Mucosa of rectum (tissue), 2 donors: Measurements from ENCODE around the gene BTBD16.

ENCODE experiments used
- H3K27ac ChIP-seq, 2 donors: one replicate each; pipeline ENCODE4 v1.7.0; 2013; ENCODE audit warnings: inconsistent platforms in 2 of 2, low read depth in 2 of 2, low read length in 2 of 2
- H3K27me3 ChIP-seq, 2 donors: one replicate each; pipeline ENCODE4 v1.7.0; 2013; ENCODE audit warnings: low read length in 2 of 2; ENCODE audit not compliant: control insufficient read depth in 2 of 2, insufficient read depth in 2 of 2
- H3K36me3 ChIP-seq, 2 donors: one replicate each; pipeline ENCODE4 v1.7.0; 2013; ENCODE audit warnings: low read length in 2 of 2; ENCODE audit not compliant: control insufficient read depth in 2 of 2, insufficient read depth in 2 of 2
- H3K4me1 ChIP-seq, 2 donors: one replicate each; pipeline ENCODE4 v1.7.0; 2013; ENCODE audit warnings: low read length in 2 of 2, mild to moderate bottlenecking in 1 of 2; ENCODE audit not compliant: control insufficient read depth in 2 of 2, insufficient read depth in 2 of 2
- H3K4me3 ChIP-seq, 2 donors: one replicate each; pipeline ENCODE4 v1.7.0; 2013; ENCODE audit warnings: low read length in 2 of 2
- H3K9ac ChIP-seq, 2 donors: one replicate each; pipeline ENCODE4 v1.7.0; 2013; ENCODE audit warnings: low read length in 2 of 2, low read depth in 1 of 2, mild to moderate bottlenecking in 1 of 2
- H3K9me3 ChIP-seq, 2 donors: one replicate each; pipeline ENCODE4 v1.7.0; 2013; ENCODE audit warnings: low read length in 2 of 2; ENCODE audit not compliant: control insufficient read depth in 2 of 2
- donor health status: healthy.
- donor health status: Normal muscosa, but diverticular disease.

The BTBD16 gene

GRCh38 chr10:122269059-122269687 is 1.9 kb upstream of the BTBD16 start:
- H3K9me3 ChIP-seq: no peaks in the 10 kb centered on the region
- peaks cover 0 to 5% of the 10 kb centered on the region in 2 donors for H3K36me3 ChIP-seq
- no peak overlapping the region for H3K4me3 ChIP-seq
- peaks cover 0 to 9% of the 10 kb centered on the region in 2 donors for H3K4me1 ChIP-seq
- no peak overlapping the region for H3K27ac ChIP-seq
- H3K27me3 ChIP-seq: no peaks in the 10 kb centered on the region
- no peak overlapping the region for H3K9ac ChIP-seq

GRCh38 chr10:122273966-122274545 is 3.0 kb downstream of the BTBD16 start:
- Histone ChIP-seq H3K27ac (no peak overlapping the region), H3K9me3 (no peaks in the 10 kb centered on the region), H3K4me3 (no peak overlapping the region), H3K4me1 (no peaks in the 10 kb centered on the region), H3K27me3 (no peaks in the 10 kb centered on the region), H3K9ac (no peak overlapping the region), H3K36me3 (peaks cover 0 to 5% of the 10 kb centered on the region in 2 donors)

GRCh38 chr10:122276611-122277208 is 5.6 kb downstream of the BTBD16 start:
- Histone ChIP-seq H3K27me3 (no peaks in the 10 kb centered on the region), H3K9me3 (no peaks in the 10 kb centered on the region), H3K4me3 (no peak overlapping the region), H3K4me1 (no peaks in the 10 kb centered on the region), H3K27ac (no peak overlapping the region), H3K36me3 (no peaks in the 10 kb centered on the region), H3K9ac (no peak overlapping the region)

GRCh38 chr10:122277526-122278136 is 6.5 kb downstream of the BTBD16 start:
- H3K27ac ChIP-seq: no peak overlapping the region
- H3K9me3 ChIP-seq: no peaks in the 10 kb centered on the region
- H3K4me3 ChIP-seq: no peak overlapping the region

GRCh38 chr10:122279725-122280141 is 8.6 kb downstream of the BTBD16 start:
- H3K9me3 ChIP-seq: no peaks in the 10 kb centered on the region
- H3K36me3 ChIP-seq: no peaks in the 10 kb centered on the region
- H3K9ac ChIP-seq: no peak overlapping the region
- no peaks in the 10 kb centered on the region for H3K4me1 ChIP-seq
- no peak overlapping the region for H3K4me3 ChIP-seq
- no peak overlapping the region for H3K27ac ChIP-seq
- H3K27me3 ChIP-seq: no peaks in the 10 kb centered on the region

More at GRCh38 chr10:122277526-122278136, 6.5 kb downstream of the BTBD16 start:
- Histone ChIP-seq H3K9ac (no peak overlapping the region), H3K27me3 (no peaks in the 10 kb centered on the region), H3K4me1 (no peaks in the 10 kb centered on the region), H3K36me3 (no peaks in the 10 kb centered on the region)

- H3K4me3 ChIP-seq: no peak overlapping the region
- H3K36me3 ChIP-seq: no peaks in the 10 kb centered on the region
- no peak overlapping the region for H3K9ac ChIP-seq
- no peaks in the 10 kb centered on the region for H3K4me1 ChIP-seq
- no peaks in the 10 kb centered on the region for H3K27me3 ChIP-seq
- no peak overlapping the region for H3K27ac ChIP-seq
- H3K9me3 ChIP-seq: no peaks in the 10 kb centered on the region
Observed at GRCh38 chr10:122280156-122280555, 9.1 kb downstream of the BTBD16 start.

GRCh38 chr10:122281018-122281626 is 10.0 kb downstream of the BTBD16 start:
- no peaks in the 10 kb centered on the region for H3K9me3 ChIP-seq
- no peaks in the 10 kb centered on the region for H3K27me3 ChIP-seq
- no peak overlapping the region for H3K4me3 ChIP-seq
- no peaks in the 10 kb centered on the region for H3K36me3 ChIP-seq
- no peaks in the 10 kb centered on the region for H3K4me1 ChIP-seq
- H3K27ac ChIP-seq: no peak overlapping the region
- no peak overlapping the region for H3K9ac ChIP-seq

- H3K4me1 ChIP-seq: no peaks in the 10 kb centered on the region
- no peak overlapping the region for H3K9ac ChIP-seq
- no peak overlapping the region for H3K4me3 ChIP-seq
- H3K9me3 ChIP-seq: no peaks in the 10 kb centered on the region
- no peaks in the 10 kb centered on the region for H3K27me3 ChIP-seq
- no peaks in the 10 kb centered on the region for H3K36me3 ChIP-seq
- no peak overlapping the region for H3K27ac ChIP-seq
Observed at GRCh38 chr10:122281751-122282150, 10.7 kb downstream of the BTBD16 start.

GRCh38 chr10:122282253-122282671 is 11.2 kb downstream of the BTBD16 start:
- Histone ChIP-seq H3K4me3 (no peak overlapping the region), H3K9me3 (no peaks in the 10 kb centered on the region), H3K4me1 (no peaks in the 10 kb centered on the region), H3K36me3 (no peaks in the 10 kb centered on the region), H3K9ac (no peak overlapping the region), H3K27me3 (no peaks in the 10 kb centered on the region), H3K27ac (no peak overlapping the region)

GRCh38 chr10:122282909-122283308 is 11.8 kb downstream of the BTBD16 start:
- H3K36me3 ChIP-seq: no peaks in the 10 kb centered on the region
- no peak overlapping the region for H3K9ac ChIP-seq
- no peak overlapping the region for H3K27ac ChIP-seq
- H3K27me3 ChIP-seq: no peaks in the 10 kb centered on the region
- no peaks in the 10 kb centered on the region for H3K4me1 ChIP-seq
- no peak overlapping the region for H3K4me3 ChIP-seq
- no peaks in the 10 kb centered on the region for H3K9me3 ChIP-seq
